Ascending aorta (tissue), 2 donors: Measurements from ENCODE around the gene EFNA4. TPM values are rescaled to one million over a fixed set of nuclear protein-coding genes. Genes with fewer than 3 reads are reported as not detected.

Experiments
- DNase-seq, 2 donors: peaks; one replicate each; pipeline ENCODE4 v3.0.0-alpha.2; 2019; ENCODE audit warnings: low spot score in 2 of 2
- H3K27ac ChIP-seq, 2 donors: fragments of 200-600 bp; sonication (generic); one replicate each; pipeline ENCODE4 v1.5.1; 2016 to 2017; ENCODE audit warnings: mild to moderate bottlenecking in 1 of 2
- H3K27me3 ChIP-seq: fragments of 200-600 bp; sonication (generic); one replicate; pipeline ENCODE4 v1.5.1; 2017
- H3K36me3 ChIP-seq, 2 donors: fragments of 200-600 bp; sonication (generic); one replicate each; pipeline ENCODE4 v1.5.1; 2016
- H3K4me1 ChIP-seq, 2 donors: fragments of 200-600 bp; sonication (generic); one replicate each; pipeline ENCODE4 v1.5.1; 2016 to 2017; ENCODE audit warnings: mild to moderate bottlenecking in 1 of 2
- H3K4me3 ChIP-seq, 2 donors: fragments of 200-600 bp; sonication (generic); one replicate each; pipeline ENCODE4 v1.5.1; 2016 to 2017; ENCODE audit warnings: mild to moderate bottlenecking in 1 of 2
- H3K9me3 ChIP-seq, 2 donors: fragments of 200-600 bp; sonication (generic); one replicate each; pipeline ENCODE4 v1.5.1; 2016
- intact Hi-C: fragments of 100-400 bp; cut with DNase I; formaldehyde crosslinking; loops from one replicate; pipeline ENCODE4 v1.15.1; 2023
- total RNA-seq: library from RNA; depleted of rRNA; stranded (reverse); fragments of >200 nt; gene quantifications from one replicate; pipeline ENCODE4 v1.1.0, GENCODE V29; 2016
- TF ChIP-seq, protein P1 (sequence below), 3 experiments: fragments of 200-600 bp in 2 of 3; fragments of 450-650 bp in 1 of 3; sonication (generic) in 2 of 3; IDR thresholded peaks; one replicate each; pipeline ENCODE4 v1.5.1; 2016 to 2019; ENCODE audit warnings: antibody characterized with exemption in 3 of 3, mild to moderate bottlenecking in 1 of 3, moderate library complexity in 1 of 3

Gene EFNA4
- total RNA-seq, 1 donor from 2014 or later = 11.2 TPM

DNA sequence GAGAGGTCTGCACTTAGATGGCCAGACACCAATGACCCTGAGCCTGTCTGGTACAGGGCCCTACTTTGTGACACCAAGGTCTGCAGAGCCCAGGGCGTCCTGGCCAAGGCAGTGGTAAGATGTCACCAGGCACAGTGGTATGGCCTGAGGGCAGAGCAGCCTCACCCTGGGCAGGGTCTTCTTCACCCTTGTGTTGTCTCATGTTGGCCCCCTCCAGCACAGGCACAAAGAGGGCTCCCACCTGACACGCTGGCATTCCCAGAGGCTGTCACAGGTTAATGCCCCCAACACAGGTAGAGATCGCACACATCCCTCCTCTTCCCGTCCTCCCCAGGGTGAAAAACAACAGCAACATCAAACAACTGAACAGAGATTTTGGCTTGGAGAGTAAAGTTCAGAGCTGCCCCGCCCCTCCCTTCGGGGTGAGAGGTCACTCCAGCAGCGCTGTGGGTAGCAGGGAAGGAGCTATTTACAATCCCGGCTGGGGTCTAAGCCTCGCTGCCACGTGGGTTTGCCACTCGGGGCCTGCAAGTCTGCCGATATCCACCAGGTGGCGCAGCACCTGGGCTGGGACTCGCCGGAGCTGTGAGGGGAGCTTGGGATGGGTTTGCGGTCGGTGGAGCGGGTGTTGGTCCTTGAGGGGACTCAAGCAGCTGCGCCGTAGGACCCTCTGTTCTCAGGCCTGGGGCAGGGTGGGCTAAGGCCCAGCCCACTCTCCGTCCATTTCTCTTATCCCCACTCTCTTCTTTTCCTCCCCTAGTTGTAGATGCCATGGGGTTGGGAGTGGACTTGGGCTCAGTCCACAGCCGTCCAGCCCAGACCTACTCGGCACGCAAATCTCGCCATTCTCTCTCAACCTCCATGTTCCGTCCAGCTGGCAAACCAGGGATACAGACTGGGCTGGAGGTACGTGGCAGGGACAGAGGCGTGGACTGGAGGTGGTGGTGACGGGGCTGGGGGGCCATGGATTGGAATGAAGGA, 27.8 kb downstream of the EFNA4 start:
- peak in 1 of 2 donors; percentile 86 for DNase-seq

GRCh38 chr1:155092131-155092530, 28.6 kb downstream of the EFNA4 start:
- Histone ChIP-seq H3K27ac (no peak overlapping the region), H3K4me3 (no peak overlapping the region), H3K27me3 (no peaks in the 10 kb centered on the region), H3K36me3 (no peaks in the 10 kb centered on the region), H3K4me1 (peaks cover 0 to 6% of the 10 kb centered on the region in 2 donors), H3K9me3 (no peaks in the 10 kb centered on the region)
- no peak for DNase-seq
- intact Hi-C loops = no loop called here
- TF ChIP-seq, protein P1, sequence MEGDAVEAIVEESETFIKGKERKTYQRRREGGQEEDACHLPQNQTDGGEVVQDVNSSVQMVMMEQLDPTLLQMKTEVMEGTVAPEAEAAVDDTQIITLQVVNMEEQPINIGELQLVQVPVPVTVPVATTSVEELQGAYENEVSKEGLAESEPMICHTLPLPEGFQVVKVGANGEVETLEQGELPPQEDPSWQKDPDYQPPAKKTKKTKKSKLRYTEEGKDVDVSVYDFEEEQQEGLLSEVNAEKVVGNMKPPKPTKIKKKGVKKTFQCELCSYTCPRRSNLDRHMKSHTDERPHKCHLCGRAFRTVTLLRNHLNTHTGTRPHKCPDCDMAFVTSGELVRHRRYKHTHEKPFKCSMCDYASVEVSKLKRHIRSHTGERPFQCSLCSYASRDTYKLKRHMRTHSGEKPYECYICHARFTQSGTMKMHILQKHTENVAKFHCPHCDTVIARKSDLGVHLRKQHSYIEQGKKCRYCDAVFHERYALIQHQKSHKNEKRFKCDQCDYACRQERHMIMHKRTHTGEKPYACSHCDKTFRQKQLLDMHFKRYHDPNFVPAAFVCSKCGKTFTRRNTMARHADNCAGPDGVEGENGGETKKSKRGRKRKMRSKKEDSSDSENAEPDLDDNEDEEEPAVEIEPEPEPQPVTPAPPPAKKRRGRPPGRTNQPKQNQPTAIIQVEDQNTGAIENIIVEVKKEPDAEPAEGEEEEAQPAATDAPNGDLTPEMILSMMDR (IDR thresholded peaks at IDR 0.05) = no peak

More for the DNA sequence above, 27.8 kb downstream of the EFNA4 start:
- H3K4me1 ChIP-seq = peaks cover 0 to 6% of the 10 kb centered on the region in 2 donors
- TF ChIP-seq, protein P1 (IDR thresholded peaks at IDR 0.05) = peak; percentile 93 to 99 (median 98)
- no peak overlapping the region for H3K27ac ChIP-seq
- H3K36me3 ChIP-seq = no peaks in the 10 kb centered on the region
- no peaks in the 10 kb centered on the region for H3K9me3 ChIP-seq
- H3K4me3 ChIP-seq = no peak overlapping the region
- intact Hi-C loops = loop anchor here (1.0 to 2.0 kb wide), 3 partner anchors 35 to 77 kb away; partner anchors contain the start of genes DPM3 and EFNA1
- H3K27me3 ChIP-seq = no peaks in the 10 kb centered on the region

- no peaks in the 10 kb centered on the region for H3K9me3 ChIP-seq
- H3K27me3 ChIP-seq = no peaks in the 10 kb centered on the region
- TF ChIP-seq, protein P1 (IDR thresholded peaks at IDR 0.05) = no peak
- no peak overlapping the region for H3K4me3 ChIP-seq
- intact Hi-C loops = no loop called here
- H3K4me1 ChIP-seq = peaks cover 0 to 6% of the 10 kb centered on the region in 2 donors
- H3K27ac ChIP-seq = no peak overlapping the region
- H3K36me3 ChIP-seq = no peaks in the 10 kb centered on the region
- no peak for DNase-seq
Observed at GRCh38 chr1:155092641-155093040, 29.1 kb downstream of the EFNA4 start.

- Histone ChIP-seq H3K27me3 (no peaks in the 10 kb centered on the region), H3K4me1 (peaks cover 0 to 6% of the 10 kb centered on the region in 2 donors), H3K4me3 (peak overlapping the region in 1 of 2 donors; percentile 19), H3K36me3 (no peaks in the 10 kb centered on the region), H3K9me3 (no peaks in the 10 kb centered on the region), H3K27ac (peak overlapping the region; percentile 35 to 51)
- intact Hi-C loops = no loop called here
- no peak for DNase-seq
- TF ChIP-seq, protein P1 (IDR thresholded peaks at IDR 0.05) = peak in 2 of 3 experiments; percentile 32 to 53
Observed at GRCh38 chr1:155093911-155094621, 30.5 kb downstream of the EFNA4 start.

DNA sequence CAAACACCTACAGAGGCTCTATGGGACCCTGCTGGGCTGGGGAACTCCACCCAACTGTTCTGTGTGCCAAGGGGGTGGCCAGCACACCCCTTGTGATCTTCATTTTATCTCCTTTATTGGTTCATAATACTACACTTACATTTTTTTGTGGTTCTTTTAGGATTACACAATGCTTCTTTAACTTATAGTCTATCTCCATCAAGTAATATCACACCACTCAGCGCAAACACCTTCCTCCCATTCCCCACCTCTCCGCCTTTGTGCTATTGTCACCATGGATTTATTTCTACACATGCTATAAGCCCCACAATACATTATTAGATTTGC, 31.0 kb downstream of the EFNA4 start:
- Histone ChIP-seq H3K27me3 (no peaks in the 10 kb centered on the region), H3K36me3 (no peaks in the 10 kb centered on the region), H3K27ac (peak overlapping the region; percentile 35 to 51), H3K4me1 (peaks cover 0 to 6% of the 10 kb centered on the region in 2 donors), H3K4me3 (no peak overlapping the region), H3K9me3 (no peaks in the 10 kb centered on the region)
- no peak for DNase-seq
- TF ChIP-seq, protein P1 (IDR thresholded peaks at IDR 0.05) = no peak
- intact Hi-C loops = no loop called here
